WI38 (cell line): ENCODE data around the gene NALCN.
A peak's percentile ranks its signal among the peaks of the same experiment; 100 is the strongest.

ENCODE experiments used
- H3K4me3 ChIP-seq: 2 replicates; pipeline ENCODE4 v1.5.1; 2011; ENCODE audit warnings: low read depth, mild to moderate bottlenecking, control low read depth, low read length
- CTCF ChIP-seq: IDR thresholded peaks from 2 replicates; pipeline ENCODE4 v1.5.1; 2012; ENCODE audit warnings: low read depth, mild to moderate bottlenecking, control low read depth, low read length

NALCN gene

DNA sequence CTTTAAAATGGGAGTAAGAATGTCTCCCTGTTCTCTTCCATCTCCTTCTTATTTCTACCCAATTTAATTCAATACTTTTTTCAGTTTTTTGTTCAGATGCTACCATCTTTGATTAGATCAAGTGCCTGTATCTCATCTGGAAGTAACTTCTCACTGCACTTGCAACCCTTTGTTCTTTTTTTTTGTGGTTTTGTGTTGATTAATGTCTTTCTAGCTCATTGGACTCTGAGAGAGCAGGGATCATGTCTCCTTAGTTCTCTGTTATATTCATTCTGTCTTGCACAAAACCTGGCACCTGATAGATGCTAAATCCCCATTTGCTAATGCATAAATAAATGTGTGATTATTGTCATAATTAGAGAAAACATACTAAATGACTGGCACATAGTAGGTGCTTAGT, 35.3 kb upstream of the NALCN start:
- no peak for TF ChIP-seq CTCF
- peak overlapping the region; percentile 76; the same call in 1 of the 2 replicates for H3K4me3 ChIP-seq

GRCh38 chr13:101450749-101451130, 34.4 kb upstream of the NALCN start:
- no peak overlapping the region for H3K4me3 ChIP-seq

DNA sequence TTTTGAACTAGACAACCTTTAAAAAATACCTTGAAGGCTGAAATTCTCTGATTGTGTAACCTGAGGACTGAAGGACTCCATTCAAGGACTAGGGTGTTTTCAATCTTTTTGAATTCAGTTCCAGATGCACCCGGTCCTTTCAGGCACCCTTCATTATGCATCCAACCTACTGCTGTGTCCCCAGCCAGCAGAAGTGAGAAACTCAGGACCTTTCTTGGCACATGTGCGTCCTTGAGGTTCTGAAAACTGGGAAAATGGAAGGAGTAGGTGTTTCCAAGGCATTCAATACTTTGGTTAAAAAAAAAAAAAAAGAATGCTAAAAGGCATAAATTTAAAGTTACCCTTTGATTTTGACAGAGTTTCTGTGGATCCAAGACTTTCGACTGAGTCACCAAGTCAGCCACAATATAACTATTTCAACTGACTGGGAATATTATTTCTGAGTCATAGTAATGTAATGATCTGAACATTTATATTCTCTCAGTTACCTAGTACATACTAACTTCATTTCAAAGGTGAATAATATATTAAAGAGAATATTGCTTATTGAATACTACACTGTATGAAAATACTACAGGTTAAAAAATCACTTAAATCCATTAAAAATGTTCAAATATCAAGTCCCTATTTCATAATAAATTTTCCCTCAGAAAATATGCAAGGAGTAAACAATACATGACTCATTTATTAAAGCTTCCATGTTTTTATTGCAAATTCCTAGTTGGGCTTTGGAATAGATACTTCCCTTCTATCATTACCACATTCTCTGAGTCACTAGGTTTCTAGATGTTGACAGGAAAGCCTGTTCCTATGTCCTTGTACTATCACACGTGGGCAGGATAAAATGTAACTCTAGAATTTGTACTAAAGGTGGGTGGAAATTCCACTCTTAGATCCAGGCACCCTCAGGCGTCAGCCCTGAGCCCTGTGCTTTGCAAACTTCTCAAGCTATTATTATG, 33.8 kb upstream of the NALCN start:
- no peak overlapping the region for H3K4me3 ChIP-seq
- TF ChIP-seq CTCF: no peak

More at GRCh38 chr13:101450749-101451130, 34.4 kb upstream of the NALCN start:
- TF ChIP-seq CTCF: no peak

DNA sequence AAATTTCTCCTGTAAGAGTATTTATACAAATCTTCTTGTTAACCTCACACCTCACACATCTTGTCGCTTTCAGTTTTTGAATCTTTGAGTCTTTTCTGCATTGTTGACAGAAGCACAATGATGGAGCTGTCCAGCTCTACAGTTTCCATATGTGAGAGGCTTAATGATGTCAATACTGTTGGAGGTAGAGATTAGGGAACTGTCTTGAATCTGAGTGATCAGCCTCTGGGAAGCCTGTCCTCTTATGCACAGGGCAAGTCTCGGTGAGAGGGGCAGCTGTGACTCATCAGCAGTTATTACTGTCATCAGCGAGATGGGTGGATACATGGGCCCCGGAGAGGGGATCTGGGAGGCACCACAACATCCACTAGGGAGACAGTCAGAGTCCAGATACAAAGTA, 31.5 kb upstream of the NALCN start:
- no peak overlapping the region for H3K4me3 ChIP-seq
- TF ChIP-seq CTCF: no peak

- TF ChIP-seq CTCF: no peak
- no peak overlapping the region for H3K4me3 ChIP-seq
These were observed 18.2 kb upstream of the NALCN start for GRCh38 chr13:101434486-101434885.

DNA sequence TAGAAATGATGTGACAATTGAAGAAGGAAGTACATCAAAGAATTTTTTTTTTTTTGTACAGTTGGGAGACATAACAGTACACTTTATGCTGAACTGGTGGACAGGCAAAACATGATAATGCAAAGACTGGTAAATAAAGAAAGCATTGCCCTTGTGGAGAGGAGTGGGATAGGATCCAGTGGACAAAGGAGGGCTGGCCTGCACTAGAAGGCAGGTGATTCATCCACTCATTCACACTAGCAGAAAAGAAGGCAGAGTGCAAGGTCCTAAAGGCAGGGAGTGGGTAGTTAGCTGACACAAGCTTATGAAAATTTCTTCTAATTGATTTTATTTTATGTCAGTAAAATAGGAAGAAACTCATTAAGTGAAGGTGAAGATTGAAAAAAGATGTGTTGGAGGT, 17.6 kb upstream of the NALCN start:
- H3K4me3 ChIP-seq: no peak overlapping the region
- TF ChIP-seq CTCF: no peak

GRCh38 chr13:101429733-101430132, 13.4 kb upstream of the NALCN start:
- H3K4me3 ChIP-seq: no peak overlapping the region
- TF ChIP-seq CTCF: no peak
